ENCODE measurements around the gene PEMT. TPM values are rescaled to one million over a fixed set of nuclear protein-coding genes. Genes with fewer than 3 reads are reported as not detected.
A peak's percentile ranks its signal among the peaks of the same experiment; 100 is the strongest.

Gene PEMT
- total and polyA plus RNA-seq, 9 of the 15 experiments (the other 6 are each of a cell fraction or from before 2014, with no cell fraction given) = 1.4 to 36.4 (median 13.6) TPM

DNA sequence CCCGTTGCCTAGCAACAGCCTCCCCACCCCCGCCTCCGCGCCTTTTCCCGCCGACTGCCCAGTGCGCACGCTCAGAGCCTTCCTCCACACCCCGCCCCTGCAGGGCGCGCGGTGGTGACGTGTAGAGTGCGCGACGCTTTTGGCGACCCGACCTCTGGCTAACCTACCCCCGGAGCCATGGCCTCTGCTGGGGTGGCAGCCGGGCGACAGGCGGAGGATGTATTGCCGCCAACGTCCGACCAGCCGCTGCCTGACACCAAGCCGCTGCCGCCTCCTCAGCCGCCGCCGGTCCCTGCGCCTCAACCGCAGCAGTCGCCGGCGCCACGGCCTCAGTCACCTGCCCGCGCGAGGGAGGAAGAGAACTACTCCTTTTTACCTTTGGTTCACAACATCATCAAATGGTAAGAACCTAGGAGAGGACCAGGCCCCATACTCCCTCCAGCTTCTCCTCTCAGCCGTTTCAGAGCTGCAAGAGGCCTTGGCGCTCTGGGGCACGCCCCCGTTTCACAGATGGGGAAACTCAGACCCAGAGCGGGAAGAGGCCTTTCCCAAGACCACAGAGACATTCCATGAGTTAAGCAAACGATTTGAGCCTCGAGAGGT, 114.5 kb downstream of the PEMT start, which contains the start of gene MED9 (continued):
- TF ChIP-seq, protein P1, sequence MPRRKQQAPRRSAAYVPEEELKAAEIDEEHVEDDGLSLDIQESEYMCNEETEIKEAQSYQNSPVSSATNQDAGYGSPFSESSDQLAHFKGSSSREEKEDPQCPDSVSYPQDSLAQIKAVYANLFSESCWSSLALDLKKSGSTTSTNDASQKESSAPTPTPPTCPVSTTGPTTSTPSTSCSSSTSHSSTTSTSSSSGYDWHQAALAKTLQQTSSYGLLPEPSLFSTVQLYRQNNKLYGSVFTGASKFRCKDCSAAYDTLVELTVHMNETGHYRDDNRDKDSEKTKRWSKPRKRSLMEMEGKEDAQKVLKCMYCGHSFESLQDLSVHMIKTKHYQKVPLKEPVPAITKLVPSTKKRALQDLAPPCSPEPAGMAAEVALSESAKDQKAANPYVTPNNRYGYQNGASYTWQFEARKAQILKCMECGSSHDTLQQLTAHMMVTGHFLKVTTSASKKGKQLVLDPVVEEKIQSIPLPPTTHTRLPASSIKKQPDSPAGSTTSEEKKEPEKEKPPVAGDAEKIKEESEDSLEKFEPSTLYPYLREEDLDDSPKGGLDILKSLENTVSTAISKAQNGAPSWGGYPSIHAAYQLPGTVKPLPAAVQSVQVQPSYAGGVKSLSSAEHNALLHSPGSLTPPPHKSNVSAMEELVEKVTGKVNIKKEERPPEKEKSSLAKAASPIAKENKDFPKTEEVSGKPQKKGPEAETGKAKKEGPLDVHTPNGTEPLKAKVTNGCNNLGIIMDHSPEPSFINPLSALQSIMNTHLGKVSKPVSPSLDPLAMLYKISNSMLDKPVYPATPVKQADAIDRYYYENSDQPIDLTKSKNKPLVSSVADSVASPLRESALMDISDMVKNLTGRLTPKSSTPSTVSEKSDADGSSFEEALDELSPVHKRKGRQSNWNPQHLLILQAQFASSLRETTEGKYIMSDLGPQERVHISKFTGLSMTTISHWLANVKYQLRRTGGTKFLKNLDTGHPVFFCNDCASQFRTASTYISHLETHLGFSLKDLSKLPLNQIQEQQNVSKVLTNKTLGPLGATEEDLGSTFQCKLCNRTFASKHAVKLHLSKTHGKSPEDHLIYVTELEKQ (CRISPR knock-in tag; IDR thresholded peaks at IDR 0.05) = no peak
- TF ChIP-seq DIDO1 (tag; IDR thresholded peaks at IDR 0.05; ENCODE audit: low read depth) = 0 out of 2 replicates have a peak, but pooled peaks have one; percentile 41
- TF ChIP-seq TGIF2 (CRISPR knock-in tag; IDR thresholded peaks at IDR 0.05) = no peak
- no peak for TF ChIP-seq ZNF24 (IDR thresholded peaks at IDR 0.05)
- TF ChIP-seq NFE2 (IDR thresholded peaks at IDR 0.05; ENCODE audit: low read depth) = no peak
- TF ChIP-seq, protein P2, sequence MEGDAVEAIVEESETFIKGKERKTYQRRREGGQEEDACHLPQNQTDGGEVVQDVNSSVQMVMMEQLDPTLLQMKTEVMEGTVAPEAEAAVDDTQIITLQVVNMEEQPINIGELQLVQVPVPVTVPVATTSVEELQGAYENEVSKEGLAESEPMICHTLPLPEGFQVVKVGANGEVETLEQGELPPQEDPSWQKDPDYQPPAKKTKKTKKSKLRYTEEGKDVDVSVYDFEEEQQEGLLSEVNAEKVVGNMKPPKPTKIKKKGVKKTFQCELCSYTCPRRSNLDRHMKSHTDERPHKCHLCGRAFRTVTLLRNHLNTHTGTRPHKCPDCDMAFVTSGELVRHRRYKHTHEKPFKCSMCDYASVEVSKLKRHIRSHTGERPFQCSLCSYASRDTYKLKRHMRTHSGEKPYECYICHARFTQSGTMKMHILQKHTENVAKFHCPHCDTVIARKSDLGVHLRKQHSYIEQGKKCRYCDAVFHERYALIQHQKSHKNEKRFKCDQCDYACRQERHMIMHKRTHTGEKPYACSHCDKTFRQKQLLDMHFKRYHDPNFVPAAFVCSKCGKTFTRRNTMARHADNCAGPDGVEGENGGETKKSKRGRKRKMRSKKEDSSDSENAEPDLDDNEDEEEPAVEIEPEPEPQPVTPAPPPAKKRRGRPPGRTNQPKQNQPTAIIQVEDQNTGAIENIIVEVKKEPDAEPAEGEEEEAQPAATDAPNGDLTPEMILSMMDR (IDR thresholded peaks at IDR 0.05 in 2 of 3, conservative IDR thresholded peaks at IDR 0.05 in 1 of 3; ENCODE audit: insufficient read depth in 2 of 3, low read depth in 1 of 3, low read length in 3 of 3) = no peak
- TF ChIP-seq, protein P3, sequence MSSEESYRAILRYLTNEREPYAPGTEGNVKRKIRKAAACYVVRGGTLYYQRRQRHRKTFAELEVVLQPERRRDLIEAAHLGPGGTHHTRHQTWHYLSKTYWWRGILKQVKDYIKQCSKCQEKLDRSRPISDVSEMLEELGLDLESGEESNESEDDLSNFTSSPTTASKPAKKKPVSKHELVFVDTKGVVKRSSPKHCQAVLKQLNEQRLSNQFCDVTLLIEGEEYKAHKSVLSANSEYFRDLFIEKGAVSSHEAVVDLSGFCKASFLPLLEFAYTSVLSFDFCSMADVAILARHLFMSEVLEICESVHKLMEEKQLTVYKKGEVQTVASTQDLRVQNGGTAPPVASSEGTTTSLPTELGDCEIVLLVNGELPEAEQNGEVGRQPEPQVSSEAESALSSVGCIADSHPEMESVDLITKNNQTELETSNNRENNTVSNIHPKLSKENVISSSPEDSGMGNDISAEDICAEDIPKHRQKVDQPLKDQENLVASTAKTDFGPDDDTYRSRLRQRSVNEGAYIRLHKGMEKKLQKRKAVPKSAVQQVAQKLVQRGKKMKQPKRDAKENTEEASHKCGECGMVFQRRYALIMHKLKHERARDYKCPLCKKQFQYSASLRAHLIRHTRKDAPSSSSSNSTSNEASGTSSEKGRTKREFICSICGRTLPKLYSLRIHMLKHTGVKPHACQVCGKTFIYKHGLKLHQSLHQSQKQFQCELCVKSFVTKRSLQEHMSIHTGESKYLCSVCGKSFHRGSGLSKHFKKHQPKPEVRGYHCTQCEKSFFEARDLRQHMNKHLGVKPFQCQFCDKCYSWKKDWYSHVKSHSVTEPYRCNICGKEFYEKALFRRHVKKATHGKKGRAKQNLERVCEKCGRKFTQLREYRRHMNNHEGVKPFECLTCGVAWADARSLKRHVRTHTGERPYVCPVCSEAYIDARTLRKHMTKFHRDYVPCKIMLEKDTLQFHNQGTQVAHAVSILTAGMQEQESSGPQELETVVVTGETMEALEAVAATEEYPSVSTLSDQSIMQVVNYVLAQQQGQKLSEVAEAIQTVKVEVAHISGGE (CRISPR knock-in tag; IDR thresholded peaks at IDR 0.05) = no peak
- no peak for TF ChIP-seq ZNF384 (IDR thresholded peaks at IDR 0.05; ENCODE audit: low read depth, low read length)
- TF ChIP-seq NFIC (IDR thresholded peaks at IDR 0.05) = peak; percentile 29; the same call in 1 of the 2 replicates
- TF ChIP-seq FOSL1 (tag; conservative IDR thresholded peaks at IDR 0.05) = no peak
- peak; percentile 18 for TF ChIP-seq HMGN3 (IDR thresholded peaks at IDR 0.05; ENCODE audit: borderline replicate concordance, extremely low read depth, insufficient read length, low read depth, low read length)
- TF ChIP-seq, protein P4, sequence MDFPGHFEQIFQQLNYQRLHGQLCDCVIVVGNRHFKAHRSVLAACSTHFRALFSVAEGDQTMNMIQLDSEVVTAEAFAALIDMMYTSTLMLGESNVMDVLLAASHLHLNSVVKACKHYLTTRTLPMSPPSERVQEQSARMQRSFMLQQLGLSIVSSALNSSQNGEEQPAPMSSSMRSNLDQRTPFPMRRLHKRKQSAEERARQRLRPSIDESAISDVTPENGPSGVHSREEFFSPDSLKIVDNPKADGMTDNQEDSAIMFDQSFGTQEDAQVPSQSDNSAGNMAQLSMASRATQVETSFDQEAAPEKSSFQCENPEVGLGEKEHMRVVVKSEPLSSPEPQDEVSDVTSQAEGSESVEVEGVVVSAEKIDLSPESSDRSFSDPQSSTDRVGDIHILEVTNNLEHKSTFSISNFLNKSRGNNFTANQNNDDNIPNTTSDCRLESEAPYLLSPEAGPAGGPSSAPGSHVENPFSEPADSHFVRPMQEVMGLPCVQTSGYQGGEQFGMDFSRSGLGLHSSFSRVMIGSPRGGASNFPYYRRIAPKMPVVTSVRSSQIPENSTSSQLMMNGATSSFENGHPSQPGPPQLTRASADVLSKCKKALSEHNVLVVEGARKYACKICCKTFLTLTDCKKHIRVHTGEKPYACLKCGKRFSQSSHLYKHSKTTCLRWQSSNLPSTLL (IDR thresholded peaks at IDR 0.05) = no peak
- TF ChIP-seq, protein P5, sequence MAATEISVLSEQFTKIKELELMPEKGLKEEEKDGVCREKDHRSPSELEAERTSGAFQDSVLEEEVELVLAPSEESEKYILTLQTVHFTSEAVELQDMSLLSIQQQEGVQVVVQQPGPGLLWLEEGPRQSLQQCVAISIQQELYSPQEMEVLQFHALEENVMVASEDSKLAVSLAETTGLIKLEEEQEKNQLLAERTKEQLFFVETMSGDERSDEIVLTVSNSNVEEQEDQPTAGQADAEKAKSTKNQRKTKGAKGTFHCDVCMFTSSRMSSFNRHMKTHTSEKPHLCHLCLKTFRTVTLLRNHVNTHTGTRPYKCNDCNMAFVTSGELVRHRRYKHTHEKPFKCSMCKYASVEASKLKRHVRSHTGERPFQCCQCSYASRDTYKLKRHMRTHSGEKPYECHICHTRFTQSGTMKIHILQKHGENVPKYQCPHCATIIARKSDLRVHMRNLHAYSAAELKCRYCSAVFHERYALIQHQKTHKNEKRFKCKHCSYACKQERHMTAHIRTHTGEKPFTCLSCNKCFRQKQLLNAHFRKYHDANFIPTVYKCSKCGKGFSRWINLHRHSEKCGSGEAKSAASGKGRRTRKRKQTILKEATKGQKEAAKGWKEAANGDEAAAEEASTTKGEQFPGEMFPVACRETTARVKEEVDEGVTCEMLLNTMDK (IDR thresholded peaks at IDR 0.05; ENCODE audit: borderline replicate concordance, insufficient read depth, low read depth, low read length, poor library complexity, severe bottlenecking) = no peak

Measured in K562 (cell line).